Dermis microvascular lymphatic vessel endothelial cell (primary cell): ENCODE data around the gene SMAP2. TPM values are rescaled to one million over a fixed set of nuclear protein-coding genes. Genes with fewer than 3 reads are reported as not detected.

Experiments
- total RNA-seq: library from RNA; depleted of rRNA; stranded (reverse); fragments of >200 nt; gene quantifications from 2 replicates; pipeline ENCODE4 v1.2.1, GENCODE V29; 2014

SMAP2 gene
- total RNA-seq, 1 donor from 2014 or later: 3.7 TPM

Other genes with a start within 250 kb of the SMAP2 start
- 14.1 and 17.1 TPM in 2 replicates for gene RLF, start 212.3 kb upstream of the SMAP2 start, total RNA-seq
- gene TMCO2, start 125.8 kb upstream of the SMAP2 start, total RNA-seq: not detected in 2 replicates
- gene ZMPSTE24, start 115.5 kb upstream of the SMAP2 start, total RNA-seq: 48.7 and 51.9 TPM in 2 replicates
- 0.39 and 0.51 TPM in 2 replicates for gene COL9A2, start 56.4 kb upstream of the SMAP2 start, total RNA-seq
- 0.77 and 0.89 TPM in 2 replicates for gene ZFP69B, start 76.7 kb downstream of the SMAP2 start, total RNA-seq
- gene ZFP69, start 103.6 kb downstream of the SMAP2 start, total RNA-seq: 1.4 and 1.5 TPM in 2 replicates
- gene EXO5, start 135.0 kb downstream of the SMAP2 start, total RNA-seq: 6.0 and 7.6 TPM in 2 replicates
- 2.1 and 3.0 TPM in 2 replicates for gene ZNF684, start 157.9 kb downstream of the SMAP2 start, total RNA-seq